ENCODE data around the gene RPL28. TPM values are rescaled to one million over a fixed set of nuclear protein-coding genes. Genes with fewer than 3 reads are reported as not detected.
A peak's percentile ranks its signal among the peaks of the same experiment; 100 is the strongest.

The RPL28 gene
- total and polyA plus RNA-seq, 2 of the 13 experiments (the other 11 are each of a cell fraction or from before 2014, with no cell fraction given): 105 to 420 TPM

GRCh38 chr19:55372316-55373081 lies 13.2 kb upstream of the RPL28 start (continued):
- TF ChIP-seq ZNF276 (CRISPR knock-in tag; IDR thresholded peaks at IDR 0.05; ENCODE audit: low read depth) (no peak), ZNF34 (CRISPR knock-in tag; IDR thresholded peaks at IDR 0.05; ENCODE audit: borderline replicate concordance) (no peak), RBFOX2 (IDR thresholded peaks at IDR 0.05; ENCODE audit: low read depth, low read length) (no peak), YEATS4 (CRISPR knock-in tag; IDR thresholded peaks at IDR 0.05; ENCODE audit: borderline replicate concordance) (no peak), ZNF138 (CRISPR knock-in tag; IDR thresholded peaks at IDR 0.05; ENCODE audit: low read depth) (no peak), SYNCRIP (IDR thresholded peaks at IDR 0.05; ENCODE audit: insufficient read depth, low read depth, low read length) (no peak), ZHX2 (IDR thresholded peaks at IDR 0.05; ENCODE audit: low read depth) (no peak), ZHX2 (CRISPR knock-in tag; IDR thresholded peaks at IDR 0.05; ENCODE audit: borderline replicate concordance) (no peak)
- TF ChIP-seq, protein P1, sequence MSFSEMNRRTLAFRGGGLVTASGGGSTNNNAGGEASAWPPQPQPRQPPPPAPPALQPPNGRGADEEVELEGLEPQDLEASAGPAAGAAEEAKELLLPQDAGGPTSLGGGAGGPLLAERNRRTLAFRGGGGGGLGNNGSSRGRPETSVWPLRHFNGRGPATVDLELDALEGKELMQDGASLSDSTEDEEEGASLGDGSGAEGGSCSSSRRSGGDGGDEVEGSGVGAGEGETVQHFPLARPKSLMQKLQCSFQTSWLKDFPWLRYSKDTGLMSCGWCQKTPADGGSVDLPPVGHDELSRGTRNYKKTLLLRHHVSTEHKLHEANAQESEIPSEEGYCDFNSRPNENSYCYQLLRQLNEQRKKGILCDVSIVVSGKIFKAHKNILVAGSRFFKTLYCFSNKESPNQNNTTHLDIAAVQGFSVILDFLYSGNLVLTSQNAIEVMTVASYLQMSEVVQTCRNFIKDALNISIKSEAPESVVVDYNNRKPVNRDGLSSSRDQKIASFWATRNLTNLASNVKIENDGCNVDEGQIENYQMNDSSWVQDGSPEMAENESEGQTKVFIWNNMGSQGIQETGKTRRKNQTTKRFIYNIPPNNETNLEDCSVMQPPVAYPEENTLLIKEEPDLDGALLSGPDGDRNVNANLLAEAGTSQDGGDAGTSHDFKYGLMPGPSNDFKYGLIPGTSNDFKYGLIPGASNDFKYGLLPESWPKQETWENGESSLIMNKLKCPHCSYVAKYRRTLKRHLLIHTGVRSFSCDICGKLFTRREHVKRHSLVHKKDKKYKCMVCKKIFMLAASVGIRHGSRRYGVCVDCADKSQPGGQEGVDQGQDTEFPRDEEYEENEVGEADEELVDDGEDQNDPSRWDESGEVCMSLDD (CRISPR knock-in tag; IDR thresholded peaks at IDR 0.05; ENCODE audit: borderline replicate concordance): peak; percentile 54; the same call in 1 of the 2 replicates
- TF ChIP-seq, protein P2, sequence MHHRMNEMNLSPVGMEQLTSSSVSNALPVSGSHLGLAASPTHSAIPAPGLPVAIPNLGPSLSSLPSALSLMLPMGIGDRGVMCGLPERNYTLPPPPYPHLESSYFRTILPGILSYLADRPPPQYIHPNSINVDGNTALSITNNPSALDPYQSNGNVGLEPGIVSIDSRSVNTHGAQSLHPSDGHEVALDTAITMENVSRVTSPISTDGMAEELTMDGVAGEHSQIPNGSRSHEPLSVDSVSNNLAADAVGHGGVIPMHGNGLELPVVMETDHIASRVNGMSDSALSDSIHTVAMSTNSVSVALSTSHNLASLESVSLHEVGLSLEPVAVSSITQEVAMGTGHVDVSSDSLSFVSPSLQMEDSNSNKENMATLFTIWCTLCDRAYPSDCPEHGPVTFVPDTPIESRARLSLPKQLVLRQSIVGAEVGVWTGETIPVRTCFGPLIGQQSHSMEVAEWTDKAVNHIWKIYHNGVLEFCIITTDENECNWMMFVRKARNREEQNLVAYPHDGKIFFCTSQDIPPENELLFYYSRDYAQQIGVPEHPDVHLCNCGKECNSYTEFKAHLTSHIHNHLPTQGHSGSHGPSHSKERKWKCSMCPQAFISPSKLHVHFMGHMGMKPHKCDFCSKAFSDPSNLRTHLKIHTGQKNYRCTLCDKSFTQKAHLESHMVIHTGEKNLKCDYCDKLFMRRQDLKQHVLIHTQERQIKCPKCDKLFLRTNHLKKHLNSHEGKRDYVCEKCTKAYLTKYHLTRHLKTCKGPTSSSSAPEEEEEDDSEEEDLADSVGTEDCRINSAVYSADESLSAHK (CRISPR knock-in tag; IDR thresholded peaks at IDR 0.05; ENCODE audit: borderline replicate concordance): no peak
- TF ChIP-seq, protein P3, sequence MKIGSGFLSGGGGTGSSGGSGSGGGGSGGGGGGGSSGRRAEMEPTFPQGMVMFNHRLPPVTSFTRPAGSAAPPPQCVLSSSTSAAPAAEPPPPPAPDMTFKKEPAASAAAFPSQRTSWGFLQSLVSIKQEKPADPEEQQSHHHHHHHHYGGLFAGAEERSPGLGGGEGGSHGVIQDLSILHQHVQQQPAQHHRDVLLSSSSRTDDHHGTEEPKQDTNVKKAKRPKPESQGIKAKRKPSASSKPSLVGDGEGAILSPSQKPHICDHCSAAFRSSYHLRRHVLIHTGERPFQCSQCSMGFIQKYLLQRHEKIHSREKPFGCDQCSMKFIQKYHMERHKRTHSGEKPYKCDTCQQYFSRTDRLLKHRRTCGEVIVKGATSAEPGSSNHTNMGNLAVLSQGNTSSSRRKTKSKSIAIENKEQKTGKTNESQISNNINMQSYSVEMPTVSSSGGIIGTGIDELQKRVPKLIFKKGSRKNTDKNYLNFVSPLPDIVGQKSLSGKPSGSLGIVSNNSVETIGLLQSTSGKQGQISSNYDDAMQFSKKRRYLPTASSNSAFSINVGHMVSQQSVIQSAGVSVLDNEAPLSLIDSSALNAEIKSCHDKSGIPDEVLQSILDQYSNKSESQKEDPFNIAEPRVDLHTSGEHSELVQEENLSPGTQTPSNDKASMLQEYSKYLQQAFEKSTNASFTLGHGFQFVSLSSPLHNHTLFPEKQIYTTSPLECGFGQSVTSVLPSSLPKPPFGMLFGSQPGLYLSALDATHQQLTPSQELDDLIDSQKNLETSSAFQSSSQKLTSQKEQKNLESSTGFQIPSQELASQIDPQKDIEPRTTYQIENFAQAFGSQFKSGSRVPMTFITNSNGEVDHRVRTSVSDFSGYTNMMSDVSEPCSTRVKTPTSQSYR (CRISPR knock-in tag; IDR thresholded peaks at IDR 0.05; ENCODE audit: borderline replicate concordance): no peak

Measured in HepG2 (cell line).